Measurements from ENCODE around the gene NFILZ. TPM values are rescaled to one million over a fixed set of nuclear protein-coding genes. Genes with fewer than 3 reads are reported as not detected.
A peak's percentile ranks its signal among the peaks of the same experiment; 100 is the strongest.

Gene NFILZ
- total and polyA plus RNA-seq, 9 donors, result not detected

- WGBS (ENCODE audit: insufficient coverage), result 60% methylated on average over 2 of the region's 2 CpGs
- Histone ChIP-seq H3K36me3 (ENCODE audit: control insufficient read depth, insufficient read depth, low read length) (no peaks in the 10 kb centered on the region), H3K4me3 (ENCODE audit: low read length) (no peak overlapping the region), H3K9me3 (replicated peaks; ENCODE audit: control insufficient read depth, low read depth, low read length) (peaks cover 5% of the 10 kb centered on the region), H3K27me3 (ENCODE audit: control insufficient read depth, insufficient read depth, low read length) (no peaks in the 10 kb centered on the region), H3K27ac (ENCODE audit: low read length) (no peak overlapping the region), H3K4me1 (ENCODE audit: control insufficient read depth, insufficient read depth, low read length) (peaks cover 8% of the 10 kb centered on the region)
- DNase-seq, result no peak
Measured at GRCh38 chr19:8641221-8641907, 10.9 kb downstream of the NFILZ start.

- Histone ChIP-seq H3K36me3 (ENCODE audit: control insufficient read depth, insufficient read depth, low read length) (no peaks in the 10 kb centered on the region), H3K27me3 (ENCODE audit: control insufficient read depth, insufficient read depth, low read length) (no peaks in the 10 kb centered on the region), H3K4me3 (ENCODE audit: low read length) (no peak overlapping the region), H3K9me3 (replicated peaks; ENCODE audit: control insufficient read depth, low read depth, low read length) (peaks cover 5% of the 10 kb centered on the region), H3K4me1 (ENCODE audit: control insufficient read depth, insufficient read depth, low read length) (peaks cover 8% of the 10 kb centered on the region), H3K27ac (ENCODE audit: low read length) (no peak overlapping the region)
- DNase-seq, result peak; percentile 59
- WGBS (ENCODE audit: insufficient coverage), result 0% methylated on average over 1 of the region's 4 CpGs
Measured at GRCh38 chr19:8641908-8642547, 11.6 kb downstream of the NFILZ start.

- Histone ChIP-seq H3K27me3 (ENCODE audit: control insufficient read depth, insufficient read depth, low read length) (no peaks in the 10 kb centered on the region), H3K9me3 (replicated peaks; ENCODE audit: control insufficient read depth, low read depth, low read length) (peaks cover 5% of the 10 kb centered on the region), H3K4me3 (ENCODE audit: low read length) (no peak overlapping the region), H3K4me1 (ENCODE audit: control insufficient read depth, insufficient read depth, low read length) (peaks cover 8% of the 10 kb centered on the region), H3K36me3 (ENCODE audit: control insufficient read depth, insufficient read depth, low read length) (no peaks in the 10 kb centered on the region), H3K27ac (ENCODE audit: low read length) (no peak overlapping the region)
- WGBS (ENCODE audit: insufficient coverage), result 83% methylated on average over 1 of the region's 5 CpGs
- DNase-seq, result no peak
Measured at GRCh38 chr19:8642561-8642960, 12.1 kb downstream of the NFILZ start.

GRCh38 chr19:8643860-8644653, 13.6 kb downstream of the NFILZ start:
- H3K4me1 ChIP-seq (ENCODE audit: control insufficient read depth, insufficient read depth, low read length), result peaks cover 8% of the 10 kb centered on the region
- no peaks in the 10 kb centered on the region for H3K36me3 ChIP-seq (ENCODE audit: control insufficient read depth, insufficient read depth, low read length)
- DNase-seq, result no peak
- H3K27ac ChIP-seq (ENCODE audit: low read length), result no peak overlapping the region
- no peaks in the 10 kb centered on the region for H3K27me3 ChIP-seq (ENCODE audit: control insufficient read depth, insufficient read depth, low read length)
- peaks cover 5% of the 10 kb centered on the region for H3K9me3 ChIP-seq (replicated peaks; ENCODE audit: control insufficient read depth, low read depth, low read length)
- 58% methylated on average over 4 of the region's 7 CpGs for WGBS (ENCODE audit: insufficient coverage)
- H3K4me3 ChIP-seq (ENCODE audit: low read length), result no peak overlapping the region

DNA sequence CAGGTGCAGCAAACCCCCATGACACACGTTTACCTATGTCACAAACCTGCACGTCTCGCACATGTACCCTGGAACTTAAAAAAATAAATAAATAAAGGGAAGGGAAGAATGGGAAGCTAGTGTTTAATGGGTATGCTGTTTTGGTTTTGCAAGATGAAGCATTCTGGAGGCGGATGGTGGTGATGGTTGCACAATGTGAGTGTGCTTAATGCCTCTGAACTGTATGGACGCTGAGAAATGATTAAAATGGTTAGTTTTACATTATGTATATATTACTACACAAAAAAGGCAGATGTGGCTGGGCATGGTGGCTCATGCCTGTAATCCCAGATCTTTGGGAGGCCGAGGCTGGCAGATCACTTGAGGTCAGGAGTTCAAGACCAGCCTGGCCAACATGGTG, 17.8 kb downstream of the NFILZ start:
- H3K4me3 ChIP-seq (ENCODE audit: low read length), result no peak overlapping the region
- H3K9me3 ChIP-seq (replicated peaks; ENCODE audit: control insufficient read depth, low read depth, low read length), result no peaks in the 10 kb centered on the region
- no peaks in the 10 kb centered on the region for H3K36me3 ChIP-seq (ENCODE audit: control insufficient read depth, insufficient read depth, low read length)
- H3K27ac ChIP-seq (ENCODE audit: low read length), result no peak overlapping the region
- DNase-seq, result no peak
- H3K4me1 ChIP-seq (ENCODE audit: control insufficient read depth, insufficient read depth, low read length), result no peaks in the 10 kb centered on the region
- no peaks in the 10 kb centered on the region for H3K27me3 ChIP-seq (ENCODE audit: control insufficient read depth, insufficient read depth, low read length)
- no CpG with 5 or more reads among the region's 6 CpGs for WGBS (ENCODE audit: insufficient coverage)

- peaks cover 6% of the 10 kb centered on the region for H3K27me3 ChIP-seq (ENCODE audit: control insufficient read depth, insufficient read depth, low read length)
- peak; percentile 41 for DNase-seq
Measured at GRCh38 chr19:8654591-8655339, 24.3 kb downstream of the NFILZ start.

GRCh38 chr19:8655340-8655709, 24.9 kb downstream of the NFILZ start:
- H3K4me3 ChIP-seq (ENCODE audit: low read length), result no peak overlapping the region
- no peak for DNase-seq
- H3K27me3 ChIP-seq (ENCODE audit: control insufficient read depth, insufficient read depth, low read length), result peaks cover 6% of the 10 kb centered on the region
- H3K27ac ChIP-seq (ENCODE audit: low read length), result no peak overlapping the region
- no peaks in the 10 kb centered on the region for H3K9me3 ChIP-seq (replicated peaks; ENCODE audit: control insufficient read depth, low read depth, low read length)
- no peaks in the 10 kb centered on the region for H3K36me3 ChIP-seq (ENCODE audit: control insufficient read depth, insufficient read depth, low read length)
- WGBS (ENCODE audit: insufficient coverage), result 70% methylated on average over 12 of the region's 12 CpGs
- H3K4me1 ChIP-seq (ENCODE audit: control insufficient read depth, insufficient read depth, low read length), result peaks cover 4% of the 10 kb centered on the region

More at GRCh38 chr19:8654591-8655339, 24.3 kb downstream of the NFILZ start:
- no peak overlapping the region for H3K27ac ChIP-seq (ENCODE audit: low read length)
- no peak overlapping the region for H3K4me3 ChIP-seq (ENCODE audit: low read length)
- H3K36me3 ChIP-seq (ENCODE audit: control insufficient read depth, insufficient read depth, low read length), result no peaks in the 10 kb centered on the region
- peaks cover 4% of the 10 kb centered on the region for H3K4me1 ChIP-seq (ENCODE audit: control insufficient read depth, insufficient read depth, low read length)
- 3% methylated on average over 14 of the region's 15 CpGs for WGBS (ENCODE audit: insufficient coverage)
- H3K9me3 ChIP-seq (replicated peaks; ENCODE audit: control insufficient read depth, low read depth, low read length), result no peaks in the 10 kb centered on the region

DNA sequence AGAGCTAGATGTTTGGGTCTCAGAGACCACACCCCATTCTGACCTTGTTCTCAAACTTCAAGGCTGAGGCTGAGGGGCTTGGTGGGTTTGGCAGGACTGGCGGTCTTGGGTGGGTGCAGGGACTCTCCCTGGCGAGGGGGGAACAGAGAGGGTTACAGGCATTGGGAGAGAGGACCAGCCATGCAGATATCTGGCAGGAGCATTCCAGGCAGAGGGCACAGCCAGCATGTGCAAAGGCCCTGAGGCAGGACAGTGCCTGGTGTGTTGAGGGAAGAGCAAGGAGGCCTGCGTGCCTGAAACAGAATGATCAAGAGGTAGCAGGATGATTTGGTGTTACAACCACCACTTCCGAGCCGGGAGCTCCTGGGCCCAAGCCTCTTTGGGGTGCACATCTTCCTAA, 27.4 kb downstream of the NFILZ start:
- Histone ChIP-seq H3K4me3 (ENCODE audit: low read length) (no peak overlapping the region), H3K27ac (ENCODE audit: low read length) (no peak overlapping the region), H3K27me3 (ENCODE audit: control insufficient read depth, insufficient read depth, low read length) (peaks cover 6% of the 10 kb centered on the region), H3K9me3 (replicated peaks; ENCODE audit: control insufficient read depth, low read depth, low read length) (no peaks in the 10 kb centered on the region), H3K4me1 (ENCODE audit: control insufficient read depth, insufficient read depth, low read length) (peaks cover 4% of the 10 kb centered on the region), H3K36me3 (ENCODE audit: control insufficient read depth, insufficient read depth, low read length) (no peaks in the 10 kb centered on the region)
- no peak for DNase-seq
- WGBS (ENCODE audit: insufficient coverage), result 69% methylated on average over 3 of the region's 5 CpGs

GRCh38 chr19:8659905-8660304, 29.5 kb downstream of the NFILZ start:
- WGBS (ENCODE audit: insufficient coverage), result 64% methylated on average over 4 of the region's 7 CpGs
- no peaks in the 10 kb centered on the region for H3K36me3 ChIP-seq (ENCODE audit: control insufficient read depth, insufficient read depth, low read length)
- peaks cover 4% of the 10 kb centered on the region for H3K27me3 ChIP-seq (ENCODE audit: control insufficient read depth, insufficient read depth, low read length)

DNA sequence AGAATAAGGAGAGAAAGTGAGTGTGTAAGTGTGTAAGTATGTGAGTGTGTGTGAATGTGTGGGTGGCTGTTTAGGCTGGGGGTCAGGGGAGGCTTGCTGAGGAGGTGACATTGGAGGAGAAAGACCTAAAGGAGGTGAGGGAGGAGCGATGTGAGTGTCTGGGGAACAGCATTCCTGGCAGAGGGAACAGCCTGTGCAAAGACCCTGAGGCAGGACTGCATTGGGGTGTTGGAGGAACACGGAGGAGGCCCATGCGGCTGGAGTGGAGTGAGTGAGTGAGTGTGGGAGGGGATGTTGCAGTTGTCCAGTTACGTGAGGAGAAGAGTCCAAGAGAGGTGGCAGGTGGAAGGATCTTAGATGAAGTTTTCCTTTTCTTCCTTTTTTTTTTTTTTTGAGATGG, 31.8 kb downstream of the NFILZ start:
- Histone ChIP-seq H3K27ac (ENCODE audit: low read length) (no peak overlapping the region), H3K27me3 (ENCODE audit: control insufficient read depth, insufficient read depth, low read length) (peaks cover 4% of the 10 kb centered on the region), H3K4me1 (ENCODE audit: control insufficient read depth, insufficient read depth, low read length) (no peaks in the 10 kb centered on the region), H3K36me3 (ENCODE audit: control insufficient read depth, insufficient read depth, low read length) (no peaks in the 10 kb centered on the region), H3K9me3 (replicated peaks; ENCODE audit: control insufficient read depth, low read depth, low read length) (no peaks in the 10 kb centered on the region), H3K4me3 (ENCODE audit: low read length) (no peak overlapping the region)
- no peak for DNase-seq
- 62% methylated on average over 3 of the region's 4 CpGs for WGBS (ENCODE audit: insufficient coverage)

More at GRCh38 chr19:8659905-8660304, 29.5 kb downstream of the NFILZ start:
- no peak for DNase-seq
- Histone ChIP-seq H3K9me3 (replicated peaks; ENCODE audit: control insufficient read depth, low read depth, low read length) (no peaks in the 10 kb centered on the region), H3K4me1 (ENCODE audit: control insufficient read depth, insufficient read depth, low read length) (peaks cover under 1% of the 10 kb centered on the region), H3K27ac (ENCODE audit: low read length) (no peak overlapping the region), H3K4me3 (ENCODE audit: low read length) (no peak overlapping the region)
